GM12878 (cell line): ENCODE data around the gene ATG9A. TPM values are rescaled to one million over a fixed set of nuclear protein-coding genes. Genes with fewer than 3 reads are reported as not detected.

Experiments
- BCL11A ChIP-seq: IDR thresholded peaks from 2 replicates; pipeline ENCODE4 v1.6.1; 2011; ENCODE audit warnings: low read depth, low read length
- BHLHE40 ChIP-seq, 2 experiments: fragments of 450-650 bp in 1 of 2; IDR thresholded peaks; 2 replicates each; pipeline ENCODE4 v1.6.1; 2011 to 2017; ENCODE audit warnings: low read depth in 2 of 2, borderline replicate concordance in 1 of 2, improper control_type of control experiment in 1 of 2, low read length in 1 of 2, mild to moderate bottlenecking in 1 of 2
- CREB1 ChIP-seq: IDR thresholded peaks from 2 replicates; pipeline ENCODE4 v1.6.1; 2012; ENCODE audit warnings: low read depth, mild to moderate bottlenecking, inconsistent platforms
- HDGF ChIP-seq: fragments of 450-650 bp; IDR thresholded peaks from 2 replicates; pipeline ENCODE4 v1.6.1; 2016; ENCODE audit warnings: antibody characterized with exemption
- IRF3 ChIP-seq: fragments of 450-650 bp; IDR thresholded peaks from 2 replicates; pipeline ENCODE4 v1.6.1; 2014; ENCODE audit warnings: mild to moderate bottlenecking
- JUNB ChIP-seq: IDR thresholded peaks from 2 replicates; pipeline ENCODE4 v1.6.1; 2016; ENCODE audit warnings: antibody characterized with exemption, mild to moderate bottlenecking
- MTA3 ChIP-seq: IDR thresholded peaks from 2 replicates; pipeline ENCODE4 v1.6.1; 2012; ENCODE audit warnings: low read length, inconsistent platforms, borderline replicate concordance
- NKRF ChIP-seq: fragments of 450-650 bp; conservative IDR thresholded peaks from 2 replicates; pipeline ENCODE4 v1.6.1; 2017; ENCODE audit warnings: mild to moderate bottlenecking, moderate library complexity
- RFX5 ChIP-seq: IDR thresholded peaks from 2 replicates; pipeline ENCODE4 v1.6.1; 2011; ENCODE audit warnings: low read depth, low read length, improper control_type of control experiment
- SIN3A ChIP-seq: IDR thresholded peaks from 2 replicates; pipeline ENCODE4 v1.6.1; 2012; ENCODE audit warnings: low read depth, low read length, improper control_type of control experiment
- SMAD1 ChIP-seq: fragments of 450-650 bp; IDR thresholded peaks from 2 replicates; pipeline ENCODE4 v1.6.1; 2018; ENCODE audit warnings: mild to moderate bottlenecking, low read depth; ENCODE audit not compliant: partially characterized antibody
- SREBF2 ChIP-seq: IDR thresholded peaks from 2 replicates; pipeline ENCODE4 v1.6.1; 2012; ENCODE audit warnings: mild to moderate bottlenecking, low read length
- SUPT20H ChIP-seq: IDR thresholded peaks from 2 replicates; pipeline ENCODE4 v1.6.1; 2011; ENCODE audit warnings: low read depth, mild to moderate bottlenecking, low read length, moderate library complexity, borderline replicate concordance; ENCODE audit not compliant: control insufficient read depth
- TARDBP ChIP-seq: IDR thresholded peaks from 2 replicates; pipeline ENCODE4 v1.6.1; 2016; ENCODE audit warnings: borderline replicate concordance
- YY1 ChIP-seq: IDR thresholded peaks from 2 replicates; pipeline ENCODE4 v1.6.1; 2011; ENCODE audit warnings: low read depth, mild to moderate bottlenecking, low read length
- ZBTB4 ChIP-seq: fragments of 450-650 bp; formaldehyde crosslinking; IDR thresholded peaks from 2 replicates; pipeline ENCODE4 v1.4.0; 2022; ENCODE audit warnings: mild to moderate bottlenecking, moderate library complexity
- ZNF384 ChIP-seq: IDR thresholded peaks from 2 replicates; pipeline ENCODE4 v1.6.1; 2012; ENCODE audit warnings: low read depth, mild to moderate bottlenecking, low read length, improper control_type of control experiment, borderline replicate concordance
- polyA plus RNA-seq, 11 experiments: library from polyadenylated mRNA; depleted of rRNA in 4 of 11; unstranded in 6 of 11; stranded (reverse) in 5 of 11; fragments of >200 nt; fragmentation: Nextera tagmentation in 4 of 11; fragmentation: Illumina TruSeq in 1 of 11; extraction: Ambion mirVana in 4 of 11; extraction: Trizol in 1 of 11; gene quantifications; 1 replicate in 1 of 11; 2 replicates in 10 of 11; pipeline versions ENCODE4 v1.2.1 to v1.2.3, GENCODE V29; 2011 to 2016; ENCODE audit warnings: inconsistent platforms in 2 of 11, missing spikeins in 2 of 11, low read depth in 1 of 11
- total RNA-seq, 4 experiments: library from RNA; depleted of rRNA in 3 of 4; stranded (reverse); fragments of >200 nt in 3 of 4; fragmentation: Illumina TruSeq in 1 of 4; extraction: Trizol in 1 of 4; gene quantifications; 2 replicates each; pipeline versions ENCODE4 v1.2.1 to v1.2.3, GENCODE V29; 2013 to 2021
- TF ChIP-seq, protein P1 (sequence below): fragments of 450-650 bp; IDR thresholded peaks from 2 replicates; pipeline ENCODE4 v1.6.1; 2018; ENCODE audit warnings: mild to moderate bottlenecking, low read depth, moderate library complexity; ENCODE audit not compliant: partially characterized antibody
- TF ChIP-seq, protein P2 (sequence below): IDR thresholded peaks from 2 replicates; pipeline ENCODE4 v1.6.1; 2011; ENCODE audit warnings: borderline replicate concordance, low read depth, mild to moderate bottlenecking, moderate library complexity, low read length; ENCODE audit not compliant: insufficient read depth, poor library complexity, severe bottlenecking

The ATG9A gene
- total and polyA plus RNA-seq, 10 of the 15 experiments (the other 5 are each of a cell fraction or from before 2014, with no cell fraction given): 0.16 to 37.5 (median 14.6) TPM; not detected in 1

DNA sequence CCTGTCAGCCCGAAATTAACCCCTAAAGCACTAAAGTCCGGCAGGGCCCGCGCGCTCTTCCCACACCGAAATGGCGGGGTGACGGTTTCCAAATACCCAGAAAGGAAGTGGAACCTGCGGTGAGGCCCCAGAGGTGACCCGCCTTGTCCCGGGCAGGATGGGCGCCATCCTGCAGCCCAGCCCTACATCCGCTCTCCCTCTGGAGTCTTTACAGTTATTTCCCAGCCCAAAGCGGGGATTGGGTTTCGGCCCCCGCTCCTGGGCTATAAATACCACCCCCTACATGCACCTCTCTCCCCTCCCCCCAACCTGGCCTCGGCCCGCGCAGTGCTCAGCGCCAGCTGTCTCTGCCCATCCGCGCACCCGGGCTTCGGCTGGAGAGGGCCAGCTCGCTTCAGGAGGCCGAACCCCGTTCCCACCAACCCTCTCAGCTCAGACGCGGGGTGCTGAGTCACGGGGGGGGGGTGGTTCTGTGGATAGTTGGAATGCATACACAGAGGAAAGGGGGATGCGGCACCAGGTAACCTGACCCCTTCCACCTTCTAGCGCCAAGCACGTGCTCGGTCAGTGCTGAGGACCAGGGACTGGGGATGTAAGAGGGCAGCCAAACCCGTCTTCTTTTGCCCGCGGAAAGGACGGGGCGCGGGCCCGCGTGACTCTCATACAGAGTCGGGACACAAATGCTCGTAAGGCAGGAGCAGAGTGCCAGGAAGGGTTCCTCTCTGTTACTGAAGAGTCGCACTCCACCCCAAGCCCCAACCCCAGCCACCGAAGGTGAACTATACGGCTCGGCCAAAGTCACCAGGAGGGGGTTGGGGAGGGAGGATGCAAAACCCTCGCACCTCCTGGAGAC lies 23.7 kb upstream of the ATG9A start, which contains the start of gene TUBA4B (continued):
- no peak; a peak in 1 of 4 replicates for TF ChIP-seq BHLHE40 (IDR thresholded peaks at IDR 0.05; ENCODE audit: borderline replicate concordance in 1 of 2, low read depth in 2 of 2, low read length in 1 of 2)
- peak; percentile 15; the same call in 1 of the 2 replicates for TF ChIP-seq BCL11A
- peak; percentile 82 for TF ChIP-seq YY1
- TF ChIP-seq SUPT20H: no peak
- TF ChIP-seq, protein P1, sequence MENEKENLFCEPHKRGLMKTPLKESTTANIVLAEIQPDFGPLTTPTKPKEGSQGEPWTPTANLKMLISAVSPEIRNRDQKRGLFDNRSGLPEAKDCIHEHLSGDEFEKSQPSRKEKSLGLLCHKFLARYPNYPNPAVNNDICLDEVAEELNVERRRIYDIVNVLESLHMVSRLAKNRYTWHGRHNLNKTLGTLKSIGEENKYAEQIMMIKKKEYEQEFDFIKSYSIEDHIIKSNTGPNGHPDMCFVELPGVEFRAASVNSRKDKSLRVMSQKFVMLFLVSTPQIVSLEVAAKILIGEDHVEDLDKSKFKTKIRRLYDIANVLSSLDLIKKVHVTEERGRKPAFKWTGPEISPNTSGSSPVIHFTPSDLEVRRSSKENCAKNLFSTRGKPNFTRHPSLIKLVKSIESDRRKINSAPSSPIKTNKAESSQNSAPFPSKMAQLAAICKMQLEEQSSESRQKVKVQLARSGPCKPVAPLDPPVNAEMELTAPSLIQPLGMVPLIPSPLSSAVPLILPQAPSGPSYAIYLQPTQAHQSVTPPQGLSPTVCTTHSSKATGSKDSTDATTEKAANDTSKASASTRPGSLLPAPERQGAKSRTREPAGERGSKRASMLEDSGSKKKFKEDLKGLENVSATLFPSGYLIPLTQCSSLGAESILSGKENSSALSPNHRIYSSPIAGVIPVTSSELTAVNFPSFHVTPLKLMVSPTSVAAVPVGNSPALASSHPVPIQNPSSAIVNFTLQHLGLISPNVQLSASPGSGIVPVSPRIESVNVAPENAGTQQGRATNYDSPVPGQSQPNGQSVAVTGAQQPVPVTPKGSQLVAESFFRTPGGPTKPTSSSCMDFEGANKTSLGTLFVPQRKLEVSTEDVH: no peak
- TF ChIP-seq JUNB: no peak
- TF ChIP-seq, protein P2, sequence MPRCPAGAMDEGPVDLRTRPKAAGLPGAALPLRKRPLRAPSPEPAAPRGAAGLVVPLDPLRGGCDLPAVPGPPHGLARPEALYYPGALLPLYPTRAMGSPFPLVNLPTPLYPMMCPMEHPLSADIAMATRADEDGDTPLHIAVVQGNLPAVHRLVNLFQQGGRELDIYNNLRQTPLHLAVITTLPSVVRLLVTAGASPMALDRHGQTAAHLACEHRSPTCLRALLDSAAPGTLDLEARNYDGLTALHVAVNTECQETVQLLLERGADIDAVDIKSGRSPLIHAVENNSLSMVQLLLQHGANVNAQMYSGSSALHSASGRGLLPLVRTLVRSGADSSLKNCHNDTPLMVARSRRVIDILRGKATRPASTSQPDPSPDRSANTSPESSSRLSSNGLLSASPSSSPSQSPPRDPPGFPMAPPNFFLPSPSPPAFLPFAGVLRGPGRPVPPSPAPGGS: no peak
- peak; percentile 18 for TF ChIP-seq NKRF
- no peak for TF ChIP-seq RFX5
- TF ChIP-seq ZBTB4 (CRISPR knock-in tag): no peak
- TF ChIP-seq IRF3: no peak
- no peak for TF ChIP-seq HDGF
- no peak for TF ChIP-seq TARDBP
- no peak for TF ChIP-seq SREBF2
- peak; percentile 37; the same call in 1 of the 2 replicates for TF ChIP-seq CREB1
- no peak for TF ChIP-seq SIN3A
- TF ChIP-seq MTA3: peak; percentile 53; the same call in 1 of the 2 replicates
- no peak for TF ChIP-seq ZNF384
- TF ChIP-seq SMAD1: no peak
